Gastroesophageal sphincter (tissue), 4 donors: Measurements from ENCODE around the gene DHX58. TPM values are rescaled to one million over a fixed set of nuclear protein-coding genes. Genes with fewer than 3 reads are reported as not detected.

Experiments
- ATAC-seq: fragments of 150-250 bp; one replicate; pipeline ENCODE4 v1.9.1; 2016; ENCODE audit warnings: mild to moderate bottlenecking, moderate library complexity
- H3K27ac ChIP-seq, 4 donors: fragments of 200-600 bp; sonication (generic) in 3 of 4; 1 replicate in 3 of 4; 2 replicates in 1 of 4; pipeline ENCODE4 v1.5.1; 2016 to 2019
- H3K27me3 ChIP-seq: fragments of 200-600 bp; sonication (generic); one replicate; pipeline ENCODE4 v1.5.1; 2019
- H3K36me3 ChIP-seq, 2 donors: fragments of 200-600 bp; sonication (generic); one replicate each; pipeline ENCODE4 v1.5.1; 2019; ENCODE audit warnings: control low read depth in 1 of 2
- H3K4me1 ChIP-seq, 3 donors: fragments of 200-600 bp; sonication (generic); 1 replicate in 2 of 3; 2 replicates in 1 of 3; pipeline ENCODE4 v1.5.1; 2016 to 2019; ENCODE audit warnings: control low read depth in 2 of 3
- H3K4me3 ChIP-seq, 2 donors: fragments of 200-600 bp; sonication (generic); one replicate each; pipeline ENCODE4 v1.5.1; 2019; ENCODE audit warnings: mild to moderate bottlenecking in 1 of 2, moderate library complexity in 1 of 2
- H3K9me3 ChIP-seq, 3 donors: fragments of 200-600 bp; sonication (generic); one replicate each; pipeline ENCODE4 v1.5.1; 2017 to 2019; ENCODE audit warnings: control low read depth in 2 of 3
- CTCF ChIP-seq, 4 experiments: fragments of 200-600 bp in 2 of 4; fragments of 450-650 bp in 2 of 4; sonication (generic) in 1 of 4; IDR thresholded peaks; one replicate each; pipeline ENCODE4 v1.5.1; 2017 to 2019; ENCODE audit warnings: antibody characterized with exemption in 4 of 4, mild to moderate bottlenecking in 2 of 4, moderate library complexity in 2 of 4
- EP300 ChIP-seq: sonication (generic); formaldehyde crosslinking; IDR thresholded peaks from one replicate; pipeline ENCODE4 v1.6.1; 2017; ENCODE audit warnings: antibody characterized with exemption, mild to moderate bottlenecking
- POLR2A ChIP-seq, 2 donors: fragments of 450-650 bp; IDR thresholded peaks; one replicate each; pipeline ENCODE4 v1.6.1; 2017; ENCODE audit warnings: antibody characterized with exemption in 2 of 2, mild to moderate bottlenecking in 2 of 2, moderate library complexity in 1 of 2
- POLR2AphosphoS5 ChIP-seq: sonication (generic); formaldehyde crosslinking; IDR thresholded peaks from one replicate; pipeline ENCODE4 v1.6.1; 2017; ENCODE audit warnings: antibody characterized with exemption
- WGBS, 2 donors: methylation state at CpG; one replicate each; pipeline ENCODE4 v1.1.5; 2018; ENCODE audit warnings: low coverage in 1 of 2; 5-methylcytosine and 5-hydroxymethylcytosine counted together
- total RNA-seq, 4 donors: library from RNA; depleted of rRNA; stranded (reverse); fragments of >200 nt; gene quantifications; one replicate each; pipeline ENCODE4 v1.1.0, GENCODE V29; 2016

DHX58 gene
- total RNA-seq, 4 donors from 2014 or later, result 11.3 to 21.3 (median 13.9) TPM

GRCh38 chr17:42072323-42073187 is 40.0 kb downstream of the DHX58 start:
- no peaks in the 10 kb centered on the region for H3K36me3 ChIP-seq
- WGBS, 2 donors, result 58 to 80% methylated on average over 1 to 4 of the region's 67 CpGs
- H3K4me3 ChIP-seq, result peak overlapping the region in 1 of 2 donors; percentile 43
- no peaks in the 10 kb centered on the region for H3K9me3 ChIP-seq
- ATAC-seq, result peak; percentile 70
- no peak overlapping the region for H3K27ac ChIP-seq
- peaks cover 71% of the 10 kb centered on the region for H3K27me3 ChIP-seq
- peaks cover 0 to 13% (median 9%) of the 10 kb centered on the region in 3 donors for H3K4me1 ChIP-seq
- peak in 1 of 4 experiments; percentile 27 for TF ChIP-seq CTCF (IDR thresholded peaks at IDR 0.05)
- TF ChIP-seq POLR2A (IDR thresholded peaks at IDR 0.05), result no peak
- TF ChIP-seq EP300, result no peak
- no peak for TF ChIP-seq POLR2AphosphoS5

GRCh38 chr17:42071810-42072209 is 40.7 kb downstream of the DHX58 start:
- Histone ChIP-seq H3K4me3 (peak overlapping the region in 1 of 2 donors; percentile 43), H3K9me3 (no peaks in the 10 kb centered on the region), H3K27ac (no peak overlapping the region), H3K4me1 (peaks cover 0 to 13% (median 9%) of the 10 kb centered on the region in 3 donors), H3K36me3 (no peaks in the 10 kb centered on the region), H3K27me3 (peaks cover 76% of the 10 kb centered on the region)
- WGBS, 2 donors, result 8% methylated on average over 2 of the region's 3 CpGs; no CpG with 5 or more reads in 1 of the 2 donors
- ATAC-seq, result no peak
- TF ChIP-seq CTCF (IDR thresholded peaks at IDR 0.05) (no peak), POLR2AphosphoS5 (no peak), EP300 (no peak), POLR2A (IDR thresholded peaks at IDR 0.05) (no peak)

- 60 to 83% methylated on average over 1 of the region's 3 CpGs for WGBS, 2 donors
- H3K27ac ChIP-seq, result no peak overlapping the region
- TF ChIP-seq EP300, result no peak
- no peak for TF ChIP-seq POLR2A (IDR thresholded peaks at IDR 0.05)
- TF ChIP-seq POLR2AphosphoS5, result no peak
- no peak for TF ChIP-seq CTCF (IDR thresholded peaks at IDR 0.05)
- H3K27me3 ChIP-seq, result peaks cover 65% of the 10 kb centered on the region
- H3K36me3 ChIP-seq, result no peaks in the 10 kb centered on the region
- ATAC-seq, result no peak
- H3K9me3 ChIP-seq, result no peaks in the 10 kb centered on the region
- H3K4me1 ChIP-seq, result peaks cover 0 to 13% (median 9%) of the 10 kb centered on the region in 3 donors
- H3K4me3 ChIP-seq, result no peak overlapping the region
Observed at GRCh38 chr17:42068979-42069378, 43.5 kb downstream of the DHX58 start.

- 28 to 56% methylated on average over 8 of the region's 12 CpGs for WGBS, 2 donors
- peak; percentile 54 for ATAC-seq
- peak in 3 of 4 experiments; percentile 67 to 91 (median 84) for TF ChIP-seq CTCF (IDR thresholded peaks at IDR 0.05)
- no peak for TF ChIP-seq POLR2AphosphoS5
Observed at GRCh38 chr17:42067371-42068091, 45.0 kb downstream of the DHX58 start.

More at GRCh38 chr17:42067371-42068091, 45.0 kb downstream of the DHX58 start:
- H3K36me3 ChIP-seq, result no peaks in the 10 kb centered on the region
- peaks cover 0 to 10% (median 7%) of the 10 kb centered on the region in 3 donors for H3K4me1 ChIP-seq
- H3K27me3 ChIP-seq, result peaks cover 55% of the 10 kb centered on the region
- H3K27ac ChIP-seq, result no peak overlapping the region
- no peak overlapping the region for H3K4me3 ChIP-seq
- H3K9me3 ChIP-seq, result no peaks in the 10 kb centered on the region
